Nephron progenitor cell (in vitro differentiated cells): ENCODE results near the gene LRBA.

Source experiments
- DNase-seq: peaks from one replicate; pipeline ENCODE4 v3.0.0; 2021
- H3K27ac Mint-ChIP-seq: 2 replicates; pipeline ENCODE4 v1.8.0; 2021; ENCODE audit warnings: mild to moderate bottlenecking, moderate library complexity, mixed read lengths
- H3K27me3 Mint-ChIP-seq: 2 replicates; pipeline ENCODE4 v1.8.0; 2021; ENCODE audit warnings: mild to moderate bottlenecking, low read depth, mixed read lengths; ENCODE audit not compliant: poor library complexity
- H3K36me3 Mint-ChIP-seq: 2 replicates; pipeline ENCODE4 v1.8.0; 2021; ENCODE audit warnings: low read depth, mixed read lengths
- H3K4me1 Mint-ChIP-seq: 2 replicates; pipeline ENCODE4 v1.8.0; 2021; ENCODE audit warnings: mixed read lengths
- H3K4me3 Mint-ChIP-seq: 2 replicates; pipeline ENCODE4 v1.8.0; 2021; ENCODE audit warnings: mild to moderate bottlenecking, moderate library complexity, mixed read lengths
- H3K9me3 Mint-ChIP-seq: 2 replicates; pipeline ENCODE4 v1.8.0; 2021; ENCODE audit warnings: mild to moderate bottlenecking, moderate library complexity, mixed read lengths
- TF ChIP-seq, protein P1 (sequence below): fragments of 200-600 bp; sonication (generic); IDR thresholded peaks from 2 replicates; pipeline ENCODE4 v1.5.0; 2021; ENCODE audit warnings: antibody characterized with exemption

Gene LRBA

GRCh38 chr4:150280975-150281374, 734.1 kb downstream of the LRBA start:
- DNase-seq, result no peak
- Mint-ChIP-seq H3K27me3 (no peaks in the 10 kb centered on the region), H3K27ac (peak overlapping the region; percentile 89), H3K9me3 (peaks cover 18% of the 10 kb centered on the region), H3K4me3 (no peak overlapping the region), H3K4me1 (peaks cover 23% of the 10 kb centered on the region), H3K36me3 (peaks cover 35% of the 10 kb centered on the region)
- TF ChIP-seq, protein P1, sequence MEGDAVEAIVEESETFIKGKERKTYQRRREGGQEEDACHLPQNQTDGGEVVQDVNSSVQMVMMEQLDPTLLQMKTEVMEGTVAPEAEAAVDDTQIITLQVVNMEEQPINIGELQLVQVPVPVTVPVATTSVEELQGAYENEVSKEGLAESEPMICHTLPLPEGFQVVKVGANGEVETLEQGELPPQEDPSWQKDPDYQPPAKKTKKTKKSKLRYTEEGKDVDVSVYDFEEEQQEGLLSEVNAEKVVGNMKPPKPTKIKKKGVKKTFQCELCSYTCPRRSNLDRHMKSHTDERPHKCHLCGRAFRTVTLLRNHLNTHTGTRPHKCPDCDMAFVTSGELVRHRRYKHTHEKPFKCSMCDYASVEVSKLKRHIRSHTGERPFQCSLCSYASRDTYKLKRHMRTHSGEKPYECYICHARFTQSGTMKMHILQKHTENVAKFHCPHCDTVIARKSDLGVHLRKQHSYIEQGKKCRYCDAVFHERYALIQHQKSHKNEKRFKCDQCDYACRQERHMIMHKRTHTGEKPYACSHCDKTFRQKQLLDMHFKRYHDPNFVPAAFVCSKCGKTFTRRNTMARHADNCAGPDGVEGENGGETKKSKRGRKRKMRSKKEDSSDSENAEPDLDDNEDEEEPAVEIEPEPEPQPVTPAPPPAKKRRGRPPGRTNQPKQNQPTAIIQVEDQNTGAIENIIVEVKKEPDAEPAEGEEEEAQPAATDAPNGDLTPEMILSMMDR, result no peak

DNA sequence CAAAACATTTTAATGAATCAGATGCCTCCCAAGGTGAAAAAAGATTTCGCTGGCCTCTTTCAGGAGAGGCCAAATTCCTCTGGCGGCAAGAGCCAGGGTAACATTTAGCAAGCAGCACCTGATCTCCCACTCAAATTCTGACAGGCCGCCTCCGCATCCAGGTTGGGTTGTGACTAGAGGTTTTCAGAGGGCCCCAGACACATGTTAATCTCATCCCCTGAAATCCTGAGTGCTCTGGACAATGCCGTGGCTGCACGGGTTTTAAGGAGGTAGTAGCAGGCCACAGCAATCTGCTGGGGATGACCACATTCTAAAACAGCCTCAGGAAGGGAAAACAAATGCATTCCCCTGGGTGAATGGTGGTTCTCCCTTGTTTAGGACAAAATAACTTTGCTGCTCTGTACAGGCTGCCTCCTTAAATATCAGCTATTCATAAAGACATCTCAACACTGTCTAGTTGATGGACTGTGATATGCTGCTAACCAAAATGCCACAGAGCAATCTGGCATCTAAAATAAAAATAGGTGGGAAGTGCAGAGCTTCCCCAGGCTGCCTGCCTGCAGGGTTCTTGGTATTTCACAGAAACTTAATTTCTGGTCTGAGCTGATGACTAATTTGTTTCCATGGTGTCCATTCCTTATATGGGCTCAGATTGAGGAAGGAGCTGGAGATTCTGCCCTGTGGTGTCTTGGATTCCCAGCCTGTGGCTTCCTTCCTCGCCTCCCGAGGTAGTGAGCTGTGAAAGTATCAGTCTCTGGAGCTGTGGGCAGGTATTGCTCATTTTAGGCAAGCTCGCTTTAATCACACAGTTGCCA, 734.8 kb downstream of the LRBA start:
- no peak overlapping the region for H3K4me3 Mint-ChIP-seq
- DNase-seq, result no peak
- peaks cover 25% of the 10 kb centered on the region for H3K9me3 Mint-ChIP-seq
- H3K27ac Mint-ChIP-seq, result peak overlapping the region; percentile 89
- H3K27me3 Mint-ChIP-seq, result no peaks in the 10 kb centered on the region
- TF ChIP-seq, protein P1, result no peak
- H3K36me3 Mint-ChIP-seq, result peaks cover 42% of the 10 kb centered on the region
- H3K4me1 Mint-ChIP-seq, result peaks cover 23% of the 10 kb centered on the region

- Mint-ChIP-seq H3K36me3 (peaks cover 63% of the 10 kb centered on the region), H3K4me3 (no peak overlapping the region), H3K27ac (no peak overlapping the region), H3K27me3 (no peaks in the 10 kb centered on the region), H3K9me3 (peaks cover 43% of the 10 kb centered on the region), H3K4me1 (peaks cover 23% of the 10 kb centered on the region)
- DNase-seq, result no peak
- TF ChIP-seq, protein P1, result no peak
Observed at GRCh38 chr4:150278206-150278605, 736.9 kb downstream of the LRBA start.

DNA sequence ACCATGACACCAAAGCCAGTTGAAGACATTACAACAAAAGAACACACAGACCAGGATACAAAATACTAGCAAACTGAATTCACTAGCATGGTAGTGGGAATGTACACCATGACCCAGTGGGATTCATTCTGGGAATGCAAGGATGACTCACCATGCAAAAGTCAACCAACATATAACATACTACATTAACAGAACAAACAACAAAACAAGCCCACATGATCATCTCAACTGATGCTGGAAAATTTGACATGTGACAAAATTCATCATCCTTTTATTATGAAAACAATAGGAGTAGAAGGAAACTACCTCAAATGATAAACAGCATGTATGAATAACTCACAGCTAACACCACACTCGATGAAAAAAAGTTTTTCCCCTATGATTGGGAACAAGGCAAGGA, 746.6 kb downstream of the LRBA start:
- Mint-ChIP-seq H3K27me3 (no peaks in the 10 kb centered on the region), H3K36me3 (peaks cover 79% of the 10 kb centered on the region), H3K4me3 (no peak overlapping the region)

DNA sequence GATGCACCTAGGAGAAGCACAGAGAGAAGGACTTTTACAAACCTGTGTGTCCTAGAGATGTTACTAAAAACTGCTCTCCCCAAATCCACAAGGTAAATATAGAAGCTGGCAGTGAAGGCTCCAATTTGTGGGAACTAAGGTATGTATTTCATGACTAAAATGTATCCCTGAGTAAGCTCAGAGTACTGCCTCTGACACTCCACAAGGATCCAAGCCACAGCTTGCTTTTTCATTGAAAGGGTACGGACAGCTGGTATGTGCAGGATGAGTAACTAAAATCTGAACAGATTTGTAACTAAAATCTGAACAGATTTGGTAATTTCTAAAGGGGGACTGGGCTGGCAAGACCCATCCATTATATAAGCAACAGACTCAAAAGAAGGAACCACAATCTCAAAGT, 749.3 kb downstream of the LRBA start:
- H3K27me3 Mint-ChIP-seq, result no peaks in the 10 kb centered on the region
- no peak for DNase-seq
- H3K36me3 Mint-ChIP-seq, result peaks cover 66% of the 10 kb centered on the region
- peaks cover 13% of the 10 kb centered on the region for H3K9me3 Mint-ChIP-seq
- no peak overlapping the region for H3K27ac Mint-ChIP-seq
- TF ChIP-seq, protein P1, result no peak
- H3K4me3 Mint-ChIP-seq, result no peak overlapping the region
- H3K4me1 Mint-ChIP-seq, result peaks cover 19% of the 10 kb centered on the region

More for the DNA sequence above, 746.6 kb downstream of the LRBA start:
- H3K9me3 Mint-ChIP-seq, result peaks cover 29% of the 10 kb centered on the region
- no peak for DNase-seq
- no peaks in the 10 kb centered on the region for H3K4me1 Mint-ChIP-seq
- H3K27ac Mint-ChIP-seq, result no peak overlapping the region
- TF ChIP-seq, protein P1, result no peak

GRCh38 chr4:150264595-150265161, 750.4 kb downstream of the LRBA start:
- Mint-ChIP-seq H3K4me1 (peaks cover 27% of the 10 kb centered on the region), H3K27ac (no peak overlapping the region), H3K27me3 (no peaks in the 10 kb centered on the region), H3K9me3 (peaks cover 9% of the 10 kb centered on the region), H3K4me3 (no peak overlapping the region), H3K36me3 (peaks cover 62% of the 10 kb centered on the region)
- TF ChIP-seq, protein P1, result no peak
- DNase-seq, result no peak
